Chondrocyte (in vitro differentiated cells): ENCODE measurements around the gene SAA1. TPM values are rescaled to one million over a fixed set of nuclear protein-coding genes. Genes with fewer than 3 reads are reported as not detected.

Experiments
- DNase-seq: peaks from one replicate; pipeline ENCODE4 v3.0.0; 2021; ENCODE audit warnings: mixed read lengths, low spot score
- H3K27ac Mint-ChIP-seq: one replicate; pipeline ENCODE4 v1.8.0; 2021; ENCODE audit warnings: mild to moderate bottlenecking, moderate library complexity, mixed read lengths; ENCODE audit not compliant: unreplicated experiment
- H3K27me3 Mint-ChIP-seq: 2 replicates; pipeline ENCODE4 v1.8.0; 2021; ENCODE audit warnings: low read depth, mixed read lengths
- H3K36me3 Mint-ChIP-seq: 2 replicates; pipeline ENCODE4 v1.8.0; 2021; ENCODE audit warnings: low read depth, mixed read lengths
- H3K4me1 Mint-ChIP-seq: 2 replicates; pipeline ENCODE4 v1.8.0; 2021; ENCODE audit warnings: low read depth, mild to moderate bottlenecking, mixed read lengths
- H3K4me3 Mint-ChIP-seq: one replicate; pipeline ENCODE4 v1.8.0; 2021; ENCODE audit warnings: mild to moderate bottlenecking, moderate library complexity, mixed read lengths; ENCODE audit not compliant: unreplicated experiment
- H3K9me3 Mint-ChIP-seq: 2 replicates; pipeline ENCODE4 v1.8.0; 2021; ENCODE audit warnings: low read depth, mixed read lengths
- total RNA-seq: library from RNA; stranded (reverse); gene quantifications from 3 replicates; pipeline ENCODE4 v1.2.1, GENCODE V29; 2021
- TF ChIP-seq, protein P1 (sequence below): fragments of 200-600 bp; sonication (generic); IDR thresholded peaks from 2 replicates; pipeline ENCODE4 v1.5.0; 2021; ENCODE audit warnings: antibody characterized with exemption, mild to moderate bottlenecking, moderate library complexity

Gene SAA1
- total RNA-seq, 1 donor from 2014 or later = not detected

DNA sequence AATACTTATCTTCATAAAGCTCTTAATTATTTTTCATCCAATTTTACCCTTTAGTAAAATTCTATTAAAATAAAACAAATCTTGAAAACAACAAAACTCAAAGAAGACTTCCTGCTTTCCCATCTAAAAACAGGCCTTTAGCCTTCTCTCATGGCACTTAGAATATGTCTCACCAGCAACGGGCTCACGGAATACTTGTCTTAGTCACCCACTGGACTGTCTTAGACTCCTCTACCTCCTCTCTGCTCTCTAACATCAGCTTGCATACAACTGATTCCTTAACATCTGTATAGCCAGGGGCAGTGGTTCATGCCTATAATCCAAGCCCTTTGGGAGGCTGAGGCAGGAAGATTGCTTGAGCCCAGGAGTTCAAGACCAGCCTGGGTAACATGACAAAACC, 42.2 kb downstream of the SAA1 start:
- Mint-ChIP-seq H3K36me3 (peaks cover 32% of the 10 kb centered on the region), H3K27ac (peak overlapping the region; percentile 9), H3K4me1 (peaks cover 35% of the 10 kb centered on the region), H3K9me3 (no peaks in the 10 kb centered on the region), H3K27me3 (no peaks in the 10 kb centered on the region), H3K4me3 (no peak overlapping the region)
- TF ChIP-seq, protein P1, sequence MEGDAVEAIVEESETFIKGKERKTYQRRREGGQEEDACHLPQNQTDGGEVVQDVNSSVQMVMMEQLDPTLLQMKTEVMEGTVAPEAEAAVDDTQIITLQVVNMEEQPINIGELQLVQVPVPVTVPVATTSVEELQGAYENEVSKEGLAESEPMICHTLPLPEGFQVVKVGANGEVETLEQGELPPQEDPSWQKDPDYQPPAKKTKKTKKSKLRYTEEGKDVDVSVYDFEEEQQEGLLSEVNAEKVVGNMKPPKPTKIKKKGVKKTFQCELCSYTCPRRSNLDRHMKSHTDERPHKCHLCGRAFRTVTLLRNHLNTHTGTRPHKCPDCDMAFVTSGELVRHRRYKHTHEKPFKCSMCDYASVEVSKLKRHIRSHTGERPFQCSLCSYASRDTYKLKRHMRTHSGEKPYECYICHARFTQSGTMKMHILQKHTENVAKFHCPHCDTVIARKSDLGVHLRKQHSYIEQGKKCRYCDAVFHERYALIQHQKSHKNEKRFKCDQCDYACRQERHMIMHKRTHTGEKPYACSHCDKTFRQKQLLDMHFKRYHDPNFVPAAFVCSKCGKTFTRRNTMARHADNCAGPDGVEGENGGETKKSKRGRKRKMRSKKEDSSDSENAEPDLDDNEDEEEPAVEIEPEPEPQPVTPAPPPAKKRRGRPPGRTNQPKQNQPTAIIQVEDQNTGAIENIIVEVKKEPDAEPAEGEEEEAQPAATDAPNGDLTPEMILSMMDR = no peak
- no peak for DNase-seq

DNA sequence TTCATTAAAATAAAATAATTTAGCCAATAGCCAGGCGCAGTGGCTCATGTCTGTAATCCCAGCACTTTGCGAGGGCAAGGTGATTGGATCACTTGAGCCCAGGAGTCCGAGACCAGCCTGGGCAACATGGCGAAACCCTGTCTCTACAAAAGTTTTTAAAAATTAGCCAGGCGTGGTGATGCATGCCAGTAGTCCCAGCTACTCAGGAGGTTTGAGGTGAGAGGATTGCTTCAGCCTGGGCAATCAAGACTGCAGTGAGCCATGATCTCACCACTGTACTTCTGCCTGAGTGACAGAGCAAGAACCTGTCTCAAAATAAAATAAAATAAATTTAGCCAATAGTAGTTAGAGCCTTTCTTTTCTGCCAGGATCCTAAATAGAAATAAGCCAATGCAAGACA, 43.6 kb downstream of the SAA1 start:
- no peak for DNase-seq
- H3K4me1 Mint-ChIP-seq = peaks cover 45% of the 10 kb centered on the region
- TF ChIP-seq, protein P1 = no peak
- no peak overlapping the region for H3K27ac Mint-ChIP-seq
- no peaks in the 10 kb centered on the region for H3K9me3 Mint-ChIP-seq
- H3K27me3 Mint-ChIP-seq = no peaks in the 10 kb centered on the region
- no peak overlapping the region for H3K4me3 Mint-ChIP-seq
- peaks cover 32% of the 10 kb centered on the region for H3K36me3 Mint-ChIP-seq

DNA sequence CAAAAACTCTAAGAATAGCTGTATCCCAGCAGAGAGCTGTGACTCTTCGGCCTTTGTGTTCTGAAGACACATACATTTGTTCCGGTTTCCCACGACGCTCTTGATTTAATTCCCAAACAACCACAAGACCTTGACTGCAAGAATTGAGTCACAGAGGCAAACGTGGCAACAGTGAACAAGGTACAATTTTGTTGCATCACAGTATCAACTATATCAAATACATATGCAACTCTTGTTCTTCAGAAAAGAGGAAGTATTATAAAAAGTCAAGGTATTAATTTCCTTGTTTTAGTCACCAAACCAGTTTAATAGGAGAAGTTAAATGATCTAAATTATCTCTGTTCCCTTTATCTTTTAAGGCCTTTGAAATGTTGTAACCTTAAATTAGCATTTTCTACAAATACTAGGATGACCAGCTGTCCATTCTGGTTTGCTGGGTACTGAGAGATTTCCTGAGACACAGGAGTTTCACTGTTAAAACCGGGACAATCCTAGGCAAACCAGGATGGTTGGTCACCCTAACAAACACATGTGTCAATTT, 44.8 kb downstream of the SAA1 start:
- Mint-ChIP-seq H3K9me3 (no peaks in the 10 kb centered on the region), H3K36me3 (peaks cover 29% of the 10 kb centered on the region), H3K27me3 (no peaks in the 10 kb centered on the region), H3K4me1 (peaks cover 57% of the 10 kb centered on the region), H3K4me3 (no peak overlapping the region), H3K27ac (peak overlapping the region; percentile 81)
- DNase-seq = no peak
- TF ChIP-seq, protein P1 = no peak

GRCh38 chr11:18312012-18312411, 45.9 kb downstream of the SAA1 start:
- DNase-seq = no peak
- Mint-ChIP-seq H3K27ac (peak overlapping the region; percentile 86), H3K4me3 (no peak overlapping the region), H3K36me3 (peaks cover 21% of the 10 kb centered on the region), H3K27me3 (no peaks in the 10 kb centered on the region), H3K9me3 (no peaks in the 10 kb centered on the region), H3K4me1 (peaks cover 57% of the 10 kb centered on the region)
- TF ChIP-seq, protein P1 = no peak

DNA sequence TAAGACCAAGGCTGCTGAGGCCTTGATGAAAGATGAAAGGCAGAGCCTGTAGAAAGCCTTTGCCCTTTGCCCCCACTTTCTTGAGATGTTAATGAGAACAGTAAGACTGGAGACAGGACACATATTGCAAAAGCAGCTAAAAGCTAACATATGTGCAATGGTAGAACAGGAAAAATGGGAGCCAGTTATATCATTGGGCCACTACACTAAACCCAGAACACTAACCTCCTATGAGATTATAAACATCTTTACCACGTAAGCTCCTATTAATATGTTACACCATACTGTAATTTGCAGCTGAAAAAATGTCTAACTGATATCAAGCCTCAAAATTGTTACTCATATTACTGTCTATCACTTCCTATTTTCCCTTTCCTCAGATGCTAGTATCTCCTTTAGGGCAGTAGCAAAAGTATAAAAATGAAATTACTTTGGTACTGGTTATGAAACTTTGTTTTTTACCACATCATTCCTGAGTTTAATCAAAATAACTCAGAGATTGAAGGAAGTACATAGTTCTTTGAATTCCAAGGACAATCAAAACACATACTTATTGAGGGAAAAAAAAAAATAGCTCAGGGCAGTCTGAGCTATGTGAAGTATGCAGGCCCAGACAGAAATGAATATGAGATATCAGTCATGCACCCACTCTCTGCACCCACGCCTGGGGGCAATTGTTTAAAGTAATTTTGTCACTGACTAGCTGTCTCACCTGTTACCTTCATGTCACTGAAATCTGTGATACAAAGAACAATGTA, 46.8 kb downstream of the SAA1 start:
- Mint-ChIP-seq H3K4me3 (no peak overlapping the region), H3K4me1 (peaks cover 62% of the 10 kb centered on the region), H3K27ac (peak overlapping the region; percentile 86), H3K9me3 (no peaks in the 10 kb centered on the region), H3K27me3 (no peaks in the 10 kb centered on the region), H3K36me3 (peaks cover 22% of the 10 kb centered on the region)
- DNase-seq = no peak
- TF ChIP-seq, protein P1 = no peak
